Measurements from ENCODE around the gene SLCO1B1. TPM values are rescaled to one million over a fixed set of nuclear protein-coding genes. Genes with fewer than 3 reads are reported as not detected.
A peak's percentile ranks its signal among the peaks of the same experiment; 100 is the strongest.

SLCO1B1 gene
- total and polyA plus RNA-seq, 10 donors, result not detected

- H3K27ac ChIP-seq, result no peak overlapping the region
- DNase-seq, result no peak
- intact Hi-C loops (cut with DNase I; ENCODE audit: low total_unique reads), result no loop called here
- no peaks in the 10 kb centered on the region for H3K27me3 ChIP-seq (replicated peaks in 1 of 7)
- no peak for TF ChIP-seq POLR2AphosphoS5 (IDR thresholded peaks at IDR 0.05)
- no peak for TF ChIP-seq CTCF (IDR thresholded peaks at IDR 0.05 in 8 of 11, conservative IDR thresholded peaks at IDR 0.05 in 3 of 11)
- TF ChIP-seq POLR2A (IDR thresholded peaks at IDR 0.05), result no peak
- WGBS, 5 donors, result 72 to 85% (median 77%) methylated on average over 4 of the region's 4 CpGs
- H3K4me1 ChIP-seq, result no peaks in the 10 kb centered on the region
- no peak overlapping the region for H3K4me3 ChIP-seq
- no peaks in the 10 kb centered on the region for H3K36me3 ChIP-seq
- H3K9me3 ChIP-seq, result peaks cover 0 to 16% (median under 1%) of the 10 kb centered on the region in 8 donors
Observed at GRCh38 chr12:21165048-21165447, 34.1 kb downstream of the SLCO1B1 start.

- TF ChIP-seq CTCF (IDR thresholded peaks at IDR 0.05 in 8 of 11, conservative IDR thresholded peaks at IDR 0.05 in 3 of 11) (peak in 5 of 11 experiments; percentile 9 to 44 (median 33)), POLR2AphosphoS5 (IDR thresholded peaks at IDR 0.05) (no peak)
- DNase-seq, result no peak
- no peak overlapping the region for H3K27ac ChIP-seq
- H3K27me3 ChIP-seq (replicated peaks in 1 of 7), result no peaks in the 10 kb centered on the region
- peaks cover 0 to 9% (median 0%) of the 10 kb centered on the region in 8 donors for H3K9me3 ChIP-seq
- H3K36me3 ChIP-seq, result no peaks in the 10 kb centered on the region
- no peak overlapping the region for H3K4me3 ChIP-seq
- WGBS, 5 donors, result 41 to 49% (median 43%) methylated on average over 3 of the region's 3 CpGs
- intact Hi-C loops (cut with DNase I; ENCODE audit: low total_unique reads), result no loop called here
- H3K4me1 ChIP-seq, result no peaks in the 10 kb centered on the region
Observed at GRCh38 chr12:21169878-21170472, 39.0 kb downstream of the SLCO1B1 start.

- TF ChIP-seq POLR2A (IDR thresholded peaks at IDR 0.05) (no peak), CTCF (IDR thresholded peaks at IDR 0.05 in 8 of 11, conservative IDR thresholded peaks at IDR 0.05 in 3 of 11) (no peak), POLR2AphosphoS5 (IDR thresholded peaks at IDR 0.05) (no peak)
- intact Hi-C loops (cut with DNase I; ENCODE audit: low total_unique reads), result no loop called here
Observed at GRCh38 chr12:21172079-21172478, 41.1 kb downstream of the SLCO1B1 start.

GRCh38 chr12:21183721-21184275 is 52.8 kb downstream of the SLCO1B1 start:
- H3K27me3 ChIP-seq (replicated peaks in 1 of 7), result no peaks in the 10 kb centered on the region
- no peaks in the 10 kb centered on the region for H3K4me1 ChIP-seq
- no peaks in the 10 kb centered on the region for H3K9me3 ChIP-seq
- no peak overlapping the region for H3K4me3 ChIP-seq
- DNase-seq, result no peak
- H3K36me3 ChIP-seq, result no peaks in the 10 kb centered on the region
- intact Hi-C loops (cut with DNase I; ENCODE audit: low total_unique reads), result no loop called here
- WGBS, 5 donors, result 42 to 73% (median 66%) methylated on average over 3 of the region's 3 CpGs
- H3K27ac ChIP-seq, result no peak overlapping the region
- TF ChIP-seq POLR2A (IDR thresholded peaks at IDR 0.05), result no peak
- TF ChIP-seq CTCF (IDR thresholded peaks at IDR 0.05 in 8 of 11, conservative IDR thresholded peaks at IDR 0.05 in 3 of 11), result no peak
- no peak for TF ChIP-seq POLR2AphosphoS5 (IDR thresholded peaks at IDR 0.05)

More at GRCh38 chr12:21172079-21172478, 41.1 kb downstream of the SLCO1B1 start:
- DNase-seq, result no peak
- Histone ChIP-seq H3K36me3 (no peaks in the 10 kb centered on the region), H3K9me3 (peaks cover 0 to 9% (median 0%) of the 10 kb centered on the region in 8 donors), H3K27me3 (replicated peaks in 1 of 7) (no peaks in the 10 kb centered on the region), H3K4me3 (no peak overlapping the region), H3K4me1 (no peaks in the 10 kb centered on the region), H3K27ac (no peak overlapping the region)
- WGBS, 5 donors, result 93 to 100% (median 97%) methylated on average over 1 of the region's 1 CpG

Measured in spleen (tissue), 11 donors.